Stromal cell of bone marrow (primary cell): ENCODE results near the gene GPR3.
"Not testable (repeated sequence)": the region's sequence is repeated elsewhere in the genome, so short reads cannot be mapped to it uniquely, and the experiment has no call there.

Source experiments
- DNase-seq: peaks from one replicate; pipeline ENCODE4 v3.0.0-alpha.2; 2012; ENCODE audit warnings: low read depth

The GPR3 gene

GRCh38 chr1:27428316-27429028 lies 36.0 kb downstream of the GPR3 start:
- DNase-seq = no peak

DNA sequence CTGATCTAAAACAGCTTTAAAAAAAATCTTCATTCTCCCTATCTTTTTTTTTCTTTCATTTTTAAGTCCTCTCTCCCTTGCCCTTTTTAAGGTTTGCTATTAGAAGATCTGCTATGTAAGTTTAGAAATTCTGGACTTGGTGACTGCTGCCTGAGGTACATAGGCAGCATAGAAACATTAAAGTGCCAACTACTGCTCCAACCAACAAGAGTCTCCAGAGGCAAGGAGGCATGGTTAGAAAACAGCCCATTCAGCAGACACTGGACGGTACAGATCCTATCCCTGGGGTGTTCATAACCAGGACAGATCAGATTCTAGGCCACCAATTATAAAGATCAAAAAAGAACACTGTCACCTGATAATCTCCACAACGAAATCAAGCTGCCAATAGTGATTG lies 36.6 kb downstream of the GPR3 start:
- no peak for DNase-seq

DNA sequence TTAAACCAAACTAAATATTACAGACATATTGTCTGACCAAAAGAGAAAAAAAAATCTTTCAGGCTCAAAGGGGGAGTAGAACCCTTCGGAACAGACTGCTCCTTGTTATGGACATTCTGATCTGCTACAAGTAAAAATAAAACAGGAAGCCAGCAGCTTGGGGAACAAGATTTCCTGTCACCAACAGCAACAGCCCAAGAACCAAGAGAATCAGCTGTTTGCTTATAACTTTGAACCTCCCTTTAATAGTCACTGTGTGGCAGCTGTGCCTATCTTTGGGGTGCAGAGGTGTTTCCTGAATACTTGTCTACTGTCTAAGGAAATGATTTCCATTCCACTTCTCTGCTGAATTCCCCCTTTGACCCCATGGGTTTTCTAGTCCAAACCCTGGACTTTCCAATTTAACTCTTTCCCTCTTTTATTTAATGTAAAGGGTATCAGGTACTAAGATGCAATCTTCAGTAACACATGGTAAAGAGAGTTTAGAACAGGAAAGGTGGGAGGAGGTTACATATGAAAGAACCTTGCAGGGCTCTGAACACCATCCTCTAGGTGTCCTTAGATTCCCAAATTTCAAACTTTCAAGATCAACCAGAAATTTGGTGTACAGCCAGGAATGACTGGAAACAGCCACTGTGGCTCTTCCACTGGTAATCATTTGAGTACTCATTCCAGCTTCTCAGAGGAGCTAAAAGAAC lies 38.6 kb downstream of the GPR3 start:
- no peak for DNase-seq

DNA sequence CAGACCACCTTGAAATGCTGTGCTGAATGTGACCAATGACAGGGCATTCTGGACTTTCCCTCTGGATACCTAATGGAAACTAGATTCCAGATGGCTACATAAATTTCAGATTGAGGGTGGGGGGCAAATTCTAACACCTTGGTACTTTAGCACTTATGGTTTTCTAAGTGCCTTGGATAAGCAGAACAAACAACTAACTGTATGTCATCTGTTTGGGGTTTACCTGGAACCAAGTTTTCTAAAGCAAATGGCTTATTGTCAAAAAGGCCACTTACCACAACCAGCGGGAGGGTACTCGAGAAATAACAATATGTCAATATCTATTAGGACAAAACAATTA lies 39.1 kb downstream of the GPR3 start:
- DNase-seq = no peak

DNA sequence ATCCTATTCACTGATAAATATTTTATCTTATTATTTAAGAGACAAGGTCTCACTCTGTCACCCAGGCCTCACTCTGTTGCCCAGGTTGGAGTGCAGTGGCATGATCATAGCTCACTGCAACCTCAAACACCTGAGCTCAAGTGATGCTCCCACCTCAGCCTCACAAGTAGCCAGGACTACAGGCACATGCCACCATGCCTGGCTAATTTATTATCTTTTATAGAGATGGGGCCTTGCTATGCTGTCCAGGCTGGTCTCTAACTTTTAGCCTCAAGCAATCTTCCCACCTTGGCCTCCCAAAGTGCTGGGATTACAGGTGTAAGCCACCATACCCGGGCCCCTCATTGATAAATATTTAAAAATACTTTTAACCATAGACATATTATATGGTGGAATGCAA lies 40.3 kb downstream of the GPR3 start:
- not testable (repeated sequence) for DNase-seq

DNA sequence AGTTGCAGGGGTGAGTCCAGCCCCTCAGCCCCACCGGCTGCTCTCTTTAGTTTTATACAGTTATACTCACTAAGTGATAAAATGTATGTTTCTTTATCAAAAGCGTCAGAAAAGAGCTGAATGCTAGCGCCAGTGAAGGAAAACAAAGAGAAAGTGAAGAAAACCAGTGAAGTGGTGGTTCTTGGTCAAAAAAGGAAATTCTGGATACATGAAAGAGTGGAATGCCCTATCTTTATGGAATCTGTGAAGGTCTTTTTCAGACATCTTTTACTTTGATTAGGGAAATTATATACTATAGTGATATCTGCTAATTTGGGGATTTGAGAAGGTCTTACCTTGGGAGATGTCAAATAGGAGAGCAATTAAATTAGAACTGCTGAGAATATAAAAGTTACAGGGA lies 41.3 kb downstream of the GPR3 start:
- no peak for DNase-seq

- no peak for DNase-seq
Measured at GRCh38 chr1:27435566-27436203, 43.3 kb downstream of the GPR3 start.

- DNase-seq = peak; percentile 52
Measured at GRCh38 chr1:27436204-27437159, 44.1 kb downstream of the GPR3 start.

DNA sequence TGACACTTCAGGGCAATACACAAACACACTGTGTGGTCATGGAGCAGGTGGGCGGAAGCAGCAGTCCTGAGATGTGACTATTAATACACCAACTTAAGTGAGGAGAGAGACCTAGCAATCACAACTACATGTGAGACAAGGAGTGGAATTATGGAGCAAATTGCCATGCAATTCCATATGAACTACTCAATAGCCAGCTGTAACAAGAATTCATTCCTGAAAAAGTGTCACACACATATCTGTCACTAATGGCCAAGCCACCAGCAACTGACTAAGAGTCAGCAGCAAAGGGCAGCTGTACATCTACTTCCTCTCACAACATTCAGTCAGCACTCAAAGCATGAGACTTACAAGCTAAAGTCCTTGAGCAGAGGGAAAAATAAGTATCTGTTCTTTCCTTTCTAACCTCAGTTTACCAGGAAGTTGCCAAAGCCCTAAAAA lies 46.2 kb downstream of the GPR3 start:
- DNase-seq = no peak

DNA sequence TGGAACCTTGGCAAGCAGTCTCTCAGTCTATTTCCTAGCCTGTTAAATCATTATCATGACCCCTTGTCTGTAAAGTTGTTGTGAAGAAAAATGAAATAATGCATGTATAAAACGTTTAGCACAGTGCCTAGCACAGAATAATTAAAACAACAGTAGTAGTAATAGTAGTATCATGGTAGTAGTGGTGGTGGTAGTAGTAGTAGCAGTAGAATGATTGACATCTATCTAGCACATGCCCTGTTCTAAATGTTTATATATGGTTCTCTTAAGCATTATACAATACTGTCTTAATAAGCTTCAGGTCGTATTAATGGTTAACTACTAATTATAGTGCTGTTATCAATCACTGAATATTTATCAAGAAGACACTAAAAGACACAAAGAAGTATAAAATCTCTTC lies 46.7 kb downstream of the GPR3 start:
- DNase-seq = no peak

DNA sequence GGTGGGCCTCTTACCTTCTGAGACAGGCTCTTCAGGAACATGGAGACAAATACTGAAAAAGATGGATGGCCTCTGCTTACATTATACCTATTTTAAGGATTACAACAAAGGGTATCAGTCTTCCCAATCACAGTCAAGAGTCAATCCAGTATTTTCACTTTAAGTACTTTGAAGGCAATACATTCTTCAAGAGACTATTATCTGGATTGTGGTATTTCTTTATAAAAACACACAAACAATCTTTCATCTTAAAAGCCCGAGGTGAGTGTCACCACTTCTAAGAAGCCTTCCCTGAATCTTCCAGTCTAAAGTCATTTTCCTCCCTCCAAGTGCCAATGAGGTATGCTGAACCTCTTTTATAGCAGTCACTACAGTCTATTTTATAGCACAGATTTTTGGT lies 52.2 kb downstream of the GPR3 start:
- no peak for DNase-seq
